ENCODE results near the gene HAUS8. TPM values are rescaled to one million over a fixed set of nuclear protein-coding genes. Genes with fewer than 3 reads are reported as not detected.

The HAUS8 gene
- polyA plus RNA-seq, 3 donors from 2014 or later: 1.0 to 9.8 (median 4.9) TPM

DNA sequence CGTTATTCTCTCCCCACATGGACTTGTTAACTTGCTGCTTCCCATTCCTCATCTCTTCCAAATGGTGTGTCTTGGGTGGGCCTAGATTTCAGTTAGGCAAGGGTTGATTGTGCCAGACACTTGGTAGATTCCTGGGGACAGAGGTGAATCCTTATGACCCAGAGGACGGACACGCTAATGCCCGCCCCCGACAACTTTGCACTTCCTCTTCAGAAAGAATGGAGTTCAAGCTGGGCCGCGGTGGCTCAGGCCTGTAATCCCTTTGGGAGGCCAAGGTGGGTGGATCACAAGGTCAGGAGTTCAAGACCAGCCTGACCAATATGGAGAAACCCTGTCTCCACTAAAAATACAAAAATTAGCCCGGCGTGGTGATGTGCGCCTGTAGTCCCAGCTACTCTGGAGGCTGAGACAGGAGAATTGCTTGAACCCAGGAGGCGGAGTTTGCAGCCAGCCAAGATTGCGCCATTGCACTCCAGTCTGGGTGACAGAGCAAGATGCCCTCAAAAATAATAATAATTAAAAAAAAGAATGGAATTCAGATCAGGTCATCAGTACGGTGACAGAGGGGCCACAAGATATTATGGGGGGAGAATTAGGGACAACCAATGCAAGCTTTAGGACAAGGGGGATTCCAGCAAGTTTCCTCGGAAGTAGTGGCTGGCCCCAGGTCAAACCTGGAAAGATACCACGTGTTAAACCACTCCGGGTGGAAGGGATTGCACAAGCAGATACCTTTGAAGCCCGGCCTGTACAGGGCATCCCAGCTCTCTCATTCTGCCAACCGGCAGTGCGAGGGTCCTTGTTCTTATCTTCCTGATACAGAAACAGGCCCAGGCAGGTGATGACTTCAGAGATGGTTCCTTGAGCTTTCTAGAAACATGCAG lies 3.0 kb upstream of the HAUS8 start:
- H3K9me3 Mint-ChIP-seq: no peaks in the 10 kb centered on the region
- H3K4me1 Mint-ChIP-seq: peaks cover 78 to 87% of the 10 kb centered on the region in 2 donors
- peak overlapping the region in 5 of 6 donors; percentile 19 to 98 (median 85) for H3K27ac Mint-ChIP-seq
- H3K27me3 Mint-ChIP-seq (ENCODE audit: low read depth in 3 of 3): peaks cover 5 to 23% (median 18%) of the 10 kb centered on the region in 3 donors
- H3K36me3 Mint-ChIP-seq: no peaks in the 10 kb centered on the region
- no peak for DNase-seq
- peak overlapping the region; percentile 70 to 99 (median 98) for H3K4me3 Mint-ChIP-seq

DNA sequence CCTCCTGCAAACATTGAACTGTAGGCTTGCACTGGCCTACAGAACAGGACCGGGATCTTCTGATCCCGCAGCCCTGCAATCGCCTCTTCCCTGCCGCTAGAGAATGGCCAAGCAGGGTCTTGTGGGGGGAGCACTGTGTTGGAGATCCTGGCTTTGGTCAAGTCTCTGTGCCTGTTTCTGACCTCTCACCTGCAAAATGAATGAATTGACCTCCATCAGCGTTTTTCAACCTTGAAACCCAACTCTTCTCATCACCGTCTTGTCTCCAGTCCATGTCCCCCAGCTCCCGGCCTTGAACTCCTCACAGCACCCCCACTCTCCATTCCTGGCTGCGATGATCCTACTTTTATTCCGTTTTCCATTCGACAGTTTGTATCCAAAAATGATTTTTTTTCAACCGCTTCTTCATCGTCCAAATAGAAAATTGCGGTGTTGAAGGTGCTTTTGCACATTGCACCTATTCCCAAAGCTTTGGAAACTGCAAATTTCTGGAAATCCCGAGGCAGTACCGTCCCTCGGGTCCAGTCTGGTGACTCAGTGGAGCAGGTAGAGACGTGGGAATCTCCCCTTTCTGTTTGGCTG lies 2.3 kb upstream of the HAUS8 start:
- Mint-ChIP-seq H3K4me1 (peaks cover 72 to 83% of the 10 kb centered on the region in 2 donors), H3K27ac (peak overlapping the region; percentile 19 to 100 (median 92)), H3K27me3 (ENCODE audit: low read depth in 3 of 3) (peaks cover 5 to 23% (median 19%) of the 10 kb centered on the region in 3 donors), H3K36me3 (no peaks in the 10 kb centered on the region), H3K9me3 (no peaks in the 10 kb centered on the region), H3K4me3 (peak overlapping the region; percentile 96 to 100 (median 99))
- DNase-seq: no peak

DNA sequence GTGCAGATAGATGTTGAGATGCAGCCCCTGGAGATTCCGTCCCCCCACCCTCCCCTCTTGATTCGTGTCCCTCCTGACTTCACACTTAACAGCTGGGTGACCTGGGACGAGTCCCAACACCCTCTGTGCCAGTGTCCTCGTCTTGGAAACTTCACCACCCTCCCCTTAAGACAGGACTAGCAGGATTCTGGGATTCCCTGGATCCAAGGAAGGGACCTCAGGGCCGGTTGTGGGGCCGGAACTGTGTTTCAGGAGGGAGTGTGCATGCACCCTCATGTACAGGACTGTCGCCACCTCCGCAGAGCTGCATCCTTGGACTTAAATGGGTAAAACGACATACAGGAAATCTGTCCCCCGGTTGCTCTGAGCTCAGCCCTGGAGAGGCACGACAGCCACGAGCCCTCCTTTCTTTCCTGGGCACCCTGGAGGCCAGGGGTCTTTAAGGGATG lies 1.3 kb upstream of the HAUS8 start:
- Mint-ChIP-seq H3K4me1 (peaks cover 64 to 74% of the 10 kb centered on the region in 2 donors), H3K4me3 (peak overlapping the region; percentile 96 to 100 (median 99)), H3K36me3 (peaks cover 0 to 4% (median 0%) of the 10 kb centered on the region in 3 donors), H3K27me3 (ENCODE audit: low read depth in 3 of 3) (peaks cover 5 to 23% (median 18%) of the 10 kb centered on the region in 3 donors), H3K9me3 (no peaks in the 10 kb centered on the region), H3K27ac (peak overlapping the region; percentile 91 to 100 (median 98))
- peak in 2 of 3 donors; percentile 17 to 22 for DNase-seq

DNA sequence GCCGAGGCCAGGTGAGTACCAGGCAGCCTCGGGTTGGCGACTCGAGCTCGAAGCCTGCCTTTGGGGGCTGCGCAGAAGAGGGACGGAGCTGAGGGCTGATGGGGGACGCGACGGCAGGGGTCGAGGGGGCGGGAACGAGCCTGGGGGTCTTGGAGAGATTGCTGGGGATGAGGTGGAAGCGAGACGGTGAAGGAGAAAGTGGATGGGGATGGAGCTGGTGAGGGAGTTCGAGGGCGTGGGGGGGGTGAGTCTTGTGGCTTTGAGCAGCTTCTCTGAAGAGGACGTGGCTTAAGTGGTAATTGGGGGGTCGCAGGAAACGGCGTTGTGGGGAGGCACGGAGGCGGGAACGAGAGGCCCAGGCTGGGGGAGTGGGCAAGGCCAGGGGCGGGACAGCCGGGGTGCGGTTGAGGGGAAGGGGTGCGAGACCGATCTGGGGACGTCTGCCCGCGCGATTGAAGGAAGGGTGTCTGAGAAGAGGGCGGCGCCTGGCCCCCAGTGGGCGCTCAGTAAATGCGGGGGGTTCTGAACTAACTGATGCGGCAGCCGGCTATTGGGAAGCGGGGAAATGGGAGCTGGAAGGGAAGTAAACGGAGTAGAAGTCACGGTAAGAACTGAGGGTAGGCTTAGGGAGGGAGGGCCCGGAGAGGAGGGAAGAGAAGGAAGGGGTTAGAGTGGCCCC lies 751 bp upstream of the HAUS8 start:
- peaks cover 61 to 68% of the 10 kb centered on the region in 2 donors for H3K4me1 Mint-ChIP-seq
- H3K27ac Mint-ChIP-seq: peak overlapping the region; percentile 91 to 100 (median 98)
- DNase-seq: peak; percentile 86 to 87 (median 87)
- H3K27me3 Mint-ChIP-seq (ENCODE audit: low read depth in 3 of 3): peaks cover 5 to 24% (median 18%) of the 10 kb centered on the region in 3 donors
- H3K9me3 Mint-ChIP-seq: no peaks in the 10 kb centered on the region
- peaks cover 0 to 6% (median 3%) of the 10 kb centered on the region in 3 donors for H3K36me3 Mint-ChIP-seq
- peak overlapping the region; percentile 96 to 100 (median 99) for H3K4me3 Mint-ChIP-seq

DNA sequence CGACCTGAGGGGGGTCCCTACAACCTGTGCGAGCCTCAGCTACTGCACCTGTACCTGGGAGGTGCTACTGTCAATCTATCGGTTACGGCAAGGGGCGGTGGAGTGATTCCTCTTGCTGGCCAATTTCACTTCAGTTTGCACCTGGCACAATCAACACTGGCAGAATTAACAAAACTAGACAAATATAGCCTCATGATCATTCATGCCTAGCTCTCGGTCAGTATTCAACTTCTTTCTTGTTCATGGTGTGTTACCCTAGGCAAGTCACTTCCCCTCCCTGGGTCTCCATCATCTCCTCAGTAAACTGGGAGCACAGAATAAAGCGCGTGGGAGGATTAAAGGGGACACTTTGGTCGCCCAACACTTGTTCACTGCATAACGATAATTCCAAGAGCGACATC lies 618 bp downstream of the HAUS8 start:
- DNase-seq: no peak
- H3K4me3 Mint-ChIP-seq: peak overlapping the region; percentile 89 to 99 (median 94)
- H3K36me3 Mint-ChIP-seq: peaks cover 0 to 14% (median 4%) of the 10 kb centered on the region in 3 donors
- H3K27me3 Mint-ChIP-seq (ENCODE audit: low read depth in 3 of 3): peaks cover 5 to 22% (median 18%) of the 10 kb centered on the region in 3 donors
- H3K27ac Mint-ChIP-seq: peak overlapping the region; percentile 96 to 99 (median 98)
- no peaks in the 10 kb centered on the region for H3K9me3 Mint-ChIP-seq
- H3K4me1 Mint-ChIP-seq: peaks cover 50 to 58% of the 10 kb centered on the region in 2 donors

DNA sequence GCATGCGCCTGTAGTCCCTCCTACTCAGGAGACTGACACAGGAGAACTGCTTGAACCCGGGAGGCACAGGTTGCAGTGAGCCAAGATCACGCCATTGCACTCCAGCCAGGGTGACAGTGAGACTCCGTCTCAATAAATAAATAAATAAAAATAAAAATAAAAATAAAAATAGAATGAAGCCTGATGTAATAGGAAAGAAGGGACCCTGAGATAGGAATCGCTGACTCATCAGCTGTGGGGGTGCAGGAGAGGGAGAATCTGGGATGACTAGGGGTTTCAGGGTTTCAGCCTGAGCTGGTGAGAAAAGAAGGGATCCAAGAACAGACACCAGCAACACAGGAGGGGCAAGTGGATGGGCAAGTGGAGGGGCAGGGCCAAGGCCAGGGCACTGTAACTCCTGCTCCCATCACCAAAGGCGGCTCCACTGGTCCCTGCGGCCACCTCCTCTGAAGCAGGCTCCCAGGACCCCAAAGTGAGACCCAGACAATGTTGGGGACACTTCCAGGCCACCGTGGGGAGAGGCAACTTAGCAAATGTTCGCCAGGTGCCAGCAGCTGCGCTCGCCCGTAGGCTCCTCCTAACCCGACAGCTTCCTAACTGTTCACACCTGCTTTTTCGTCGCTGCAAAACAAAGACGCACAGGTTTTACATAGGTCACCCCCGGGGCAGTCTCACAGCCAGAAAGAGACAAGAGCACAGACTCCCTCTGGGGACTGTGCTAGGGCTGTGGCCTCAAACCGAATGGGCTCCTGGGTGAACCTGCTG lies 1.2 kb downstream of the HAUS8 start:
- Mint-ChIP-seq H3K36me3 (peaks cover 0 to 14% (median 5%) of the 10 kb centered on the region in 3 donors), H3K9me3 (no peaks in the 10 kb centered on the region), H3K27me3 (ENCODE audit: low read depth in 3 of 3) (peaks cover 5 to 21% (median 18%) of the 10 kb centered on the region in 3 donors), H3K4me1 (peaks cover 45 to 53% of the 10 kb centered on the region in 2 donors), H3K27ac (peak overlapping the region; percentile 96 to 99 (median 98)), H3K4me3 (peak overlapping the region; percentile 89 to 99 (median 94))
- no peak for DNase-seq

DNA sequence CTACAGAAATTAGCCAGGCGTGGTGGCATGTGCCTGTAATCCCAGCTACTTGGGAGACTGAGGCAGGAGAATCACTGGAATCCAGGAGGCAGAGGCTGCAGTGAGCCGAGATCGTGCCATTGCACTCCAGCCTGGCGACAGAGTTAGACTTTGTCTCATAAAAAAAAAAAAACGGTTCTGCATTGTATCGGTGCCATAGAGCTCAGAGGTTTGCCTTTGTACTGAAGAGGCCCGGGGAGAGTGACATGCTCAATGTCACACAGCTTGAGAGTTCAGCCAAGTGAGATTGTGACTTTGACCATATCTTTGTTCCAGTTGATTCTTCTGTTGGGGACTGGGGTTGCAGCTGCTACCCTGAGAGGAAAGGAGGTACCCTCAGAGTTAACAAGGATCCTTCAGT lies 4.3 kb downstream of the HAUS8 start:
- H3K9me3 Mint-ChIP-seq: no peaks in the 10 kb centered on the region
- DNase-seq: no peak
- H3K4me1 Mint-ChIP-seq: peaks cover 22 to 35% of the 10 kb centered on the region in 2 donors
- no peak overlapping the region for H3K27ac Mint-ChIP-seq
- peaks cover 1 to 15% (median 7%) of the 10 kb centered on the region in 3 donors for H3K27me3 Mint-ChIP-seq (ENCODE audit: low read depth in 3 of 3)
- peaks cover 7 to 28% (median 16%) of the 10 kb centered on the region in 3 donors for H3K36me3 Mint-ChIP-seq
- no peak overlapping the region for H3K4me3 Mint-ChIP-seq

DNA sequence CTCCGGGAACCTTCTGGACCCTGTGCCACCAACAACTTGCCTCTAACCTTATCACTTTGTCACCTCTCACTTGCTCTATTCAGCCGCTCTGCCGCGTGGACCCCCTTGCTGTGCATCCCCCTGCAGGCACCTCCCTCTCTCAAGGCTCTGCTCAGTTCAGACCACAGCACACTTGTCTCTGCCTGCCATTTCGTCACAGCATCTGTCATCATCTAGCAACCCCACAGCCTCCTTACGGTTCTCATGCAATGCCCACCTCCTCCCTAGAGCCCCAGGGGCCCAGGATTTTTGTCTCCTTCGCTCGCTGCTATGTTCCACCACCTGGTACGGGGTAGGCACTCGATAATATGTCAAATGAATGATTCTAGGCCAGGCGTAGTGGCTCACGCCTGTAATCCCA lies 4.8 kb downstream of the HAUS8 start:
- no peak overlapping the region for H3K4me3 Mint-ChIP-seq
- no peak for DNase-seq
- H3K9me3 Mint-ChIP-seq: no peaks in the 10 kb centered on the region
- peaks cover 0 to 12% (median 4%) of the 10 kb centered on the region in 3 donors for H3K27me3 Mint-ChIP-seq (ENCODE audit: low read depth in 3 of 3)
- H3K4me1 Mint-ChIP-seq: peaks cover 26 to 36% of the 10 kb centered on the region in 2 donors
- peaks cover 7 to 28% (median 16%) of the 10 kb centered on the region in 3 donors for H3K36me3 Mint-ChIP-seq
- peak overlapping the region in 1 of 6 donors; percentile 51 for H3K27ac Mint-ChIP-seq

DNA sequence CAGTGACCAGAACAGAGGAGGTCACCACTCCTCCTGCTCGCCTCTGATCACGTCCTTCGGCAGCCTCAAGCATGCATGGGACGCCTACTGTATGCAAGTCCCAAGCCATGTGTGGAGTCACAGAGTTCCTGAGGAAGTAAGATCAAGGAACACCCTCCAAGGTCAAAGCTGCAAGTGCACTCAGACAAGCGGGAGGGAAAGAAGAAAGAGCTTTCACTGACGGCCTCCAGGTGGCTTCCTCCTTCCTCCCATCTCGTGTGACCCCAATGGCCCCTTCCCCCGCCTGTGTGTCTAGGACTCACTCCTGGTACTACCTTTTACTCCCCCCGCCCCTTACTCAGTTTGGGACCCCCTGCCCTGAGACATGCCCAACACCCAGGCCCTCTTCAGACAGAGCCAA lies 6.1 kb downstream of the HAUS8 start:
- no peaks in the 10 kb centered on the region for H3K9me3 Mint-ChIP-seq
- no peak overlapping the region for H3K27ac Mint-ChIP-seq
- H3K4me3 Mint-ChIP-seq: no peak overlapping the region
- peaks cover 31 to 40% of the 10 kb centered on the region in 2 donors for H3K4me1 Mint-ChIP-seq
- peaks cover 7 to 31% (median 18%) of the 10 kb centered on the region in 3 donors for H3K36me3 Mint-ChIP-seq
- peaks cover 6 to 13% (median 6%) of the 10 kb centered on the region in 3 donors for H3K27me3 Mint-ChIP-seq (ENCODE audit: low read depth in 3 of 3)
- no peak for DNase-seq

DNA sequence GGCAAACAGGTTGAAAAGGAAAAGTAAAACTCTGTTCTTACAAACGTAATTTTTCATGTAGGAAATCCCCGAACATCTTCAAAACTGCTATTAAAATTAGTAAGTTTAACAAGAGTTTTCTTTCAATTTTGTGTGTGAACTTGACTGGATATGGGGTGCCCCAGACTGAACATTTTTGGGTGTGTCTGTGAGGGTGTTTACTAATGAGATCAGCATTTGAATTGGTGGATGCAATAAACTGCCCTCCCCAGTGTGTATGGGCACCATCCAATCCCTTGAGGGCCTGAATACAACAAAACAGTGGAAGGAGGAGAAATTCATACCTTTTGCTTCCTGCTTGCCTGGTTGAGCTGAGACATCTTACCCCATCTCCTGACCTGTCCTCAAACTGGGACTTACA lies 11.8 kb downstream of the HAUS8 start:
- H3K27me3 Mint-ChIP-seq (ENCODE audit: low read depth in 3 of 3): peaks cover 11 to 18% (median 13%) of the 10 kb centered on the region in 3 donors
- H3K4me1 Mint-ChIP-seq: peaks cover 23 to 35% of the 10 kb centered on the region in 2 donors
- peak overlapping the region in 1 of 6 donors; percentile 69 for H3K27ac Mint-ChIP-seq
- no peak overlapping the region for H3K4me3 Mint-ChIP-seq
- H3K36me3 Mint-ChIP-seq: peaks cover 29 to 47% (median 37%) of the 10 kb centered on the region in 3 donors
- DNase-seq: no peak
- H3K9me3 Mint-ChIP-seq: peaks cover 0 to 3% (median 0%) of the 10 kb centered on the region in 6 donors

DNA sequence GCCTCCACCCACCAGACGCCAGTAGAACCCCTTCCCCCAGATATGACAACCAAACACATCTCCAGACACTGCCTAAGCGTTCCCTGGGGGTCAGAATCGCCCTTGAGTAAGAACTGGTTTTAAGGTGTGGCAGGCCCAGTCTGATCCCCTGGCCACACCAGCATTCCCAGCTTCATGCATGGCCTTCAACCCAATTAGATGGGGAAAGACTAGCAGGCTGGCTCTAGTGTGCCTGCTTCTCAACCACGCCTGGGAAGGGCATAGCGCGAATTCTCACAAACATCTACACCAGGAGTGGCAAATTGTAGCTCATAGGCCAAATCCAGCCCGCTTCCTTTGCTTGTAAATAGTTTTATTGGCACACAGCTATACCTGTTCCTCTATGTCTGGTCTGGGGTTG lies 13.6 kb downstream of the HAUS8 start:
- Mint-ChIP-seq H3K27ac (no peak overlapping the region), H3K4me1 (peaks cover 19 to 27% of the 10 kb centered on the region in 2 donors), H3K36me3 (peaks cover 26 to 51% (median 39%) of the 10 kb centered on the region in 3 donors), H3K27me3 (ENCODE audit: low read depth in 3 of 3) (peaks cover 11 to 15% (median 15%) of the 10 kb centered on the region in 3 donors), H3K9me3 (peaks cover 0 to 3% (median 0%) of the 10 kb centered on the region in 6 donors), H3K4me3 (no peak overlapping the region)
- no peak for DNase-seq

DNA sequence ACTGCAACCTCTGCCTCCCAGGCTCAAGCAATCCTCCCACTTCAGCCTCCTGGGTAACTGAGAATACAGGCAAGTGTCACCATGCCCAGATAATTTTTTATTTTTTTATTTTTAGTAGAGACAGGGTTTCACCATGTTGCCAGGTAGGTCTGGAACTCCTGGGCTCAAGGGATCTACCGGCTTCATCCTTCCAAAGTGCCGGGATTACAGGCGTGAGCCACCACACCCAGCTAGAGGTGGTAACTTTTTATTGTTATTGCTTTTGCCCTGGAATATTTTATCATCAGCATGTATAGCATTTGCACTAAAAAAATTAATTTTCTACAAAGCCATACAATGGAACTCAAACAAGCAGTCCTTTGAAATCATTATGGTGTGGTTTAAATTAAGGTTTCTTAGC lies 14.0 kb downstream of the HAUS8 start:
- H3K36me3 Mint-ChIP-seq: peaks cover 29 to 54% (median 39%) of the 10 kb centered on the region in 3 donors
- H3K27ac Mint-ChIP-seq: no peak overlapping the region
- peaks cover 0 to 3% (median 0%) of the 10 kb centered on the region in 6 donors for H3K9me3 Mint-ChIP-seq
- DNase-seq: no peak
- peaks cover 11 to 15% (median 15%) of the 10 kb centered on the region in 3 donors for H3K27me3 Mint-ChIP-seq (ENCODE audit: low read depth in 3 of 3)
- peaks cover 19 to 22% of the 10 kb centered on the region in 2 donors for H3K4me1 Mint-ChIP-seq
- H3K4me3 Mint-ChIP-seq: no peak overlapping the region

Measured in immature natural killer cell (primary cell).